Naive thymus-derived CD4-positive, alpha-beta T cell (primary cell): ENCODE measurements around the gene TENM4. TPM values are rescaled to one million over a fixed set of nuclear protein-coding genes. Genes with fewer than 3 reads are reported as not detected.

Experiments
- ATAC-seq: fragments of 150-1000 bp; cut with Tn5 transposase; 2 replicates; pipeline ENCODE4 v1.10.0; 2021; ENCODE audit warnings: mild to moderate bottlenecking, moderate library complexity
- CTCF ChIA-PET: fragments of 350-600 bp; sonication (Branson Sonifier 250); formaldehyde crosslinking; loops from one replicate; lab custom pipeline; 2021; ENCODE audit warnings: antibody characterized with exemption; lab: Charles Lee
- POLR2A ChIA-PET: fragments of 350-600 bp; sonication (Branson Sonifier 250); formaldehyde crosslinking; loops from one replicate; lab custom pipeline; 2021; ENCODE audit warnings: antibody characterized with exemption, inconsistent platforms; lab: Charles Lee
- DNase-seq, 9 donors: peaks; one replicate each; pipeline versions ENCODE4 v3.0.0 to v3.0.0-alpha.2; 2020 to 2022; ENCODE audit warnings: mixed read lengths in 1 of 9
- H3K27ac ChIP-seq: one replicate; pipeline ENCODE4 v1.7.0; 2013; ENCODE audit warnings: mild to moderate bottlenecking, low read depth, low read length, moderate library complexity
- H3K27me3 ChIP-seq, 2 donors: one replicate each; pipeline ENCODE4 v1.7.0; 2013; ENCODE audit warnings: low read length in 2 of 2, mild to moderate bottlenecking in 2 of 2, moderate library complexity in 2 of 2; ENCODE audit not compliant: control insufficient read depth in 2 of 2, insufficient read depth in 2 of 2
- H3K36me3 ChIP-seq, 3 experiments: 1 replicate in 2 of 3; 2 replicates in 1 of 3; pipeline ENCODE4 v1.7.0; 2013; ENCODE audit warnings: low read length in 3 of 3, mild to moderate bottlenecking in 3 of 3, moderate library complexity in 1 of 3; ENCODE audit not compliant: insufficient read depth in 3 of 3, control insufficient read depth in 2 of 3
- H3K4me1 ChIP-seq, 2 donors: one replicate each; pipeline ENCODE4 v1.7.0; 2013; ENCODE audit warnings: low read length in 2 of 2, mild to moderate bottlenecking in 2 of 2, moderate library complexity in 1 of 2; ENCODE audit not compliant: control insufficient read depth in 2 of 2, insufficient read depth in 2 of 2
- H3K4me3 ChIP-seq: 2 replicates; pipeline ENCODE4 v1.7.0; 2013; ENCODE audit warnings: mild to moderate bottlenecking, low read length
- H3K9me3 ChIP-seq, 3 experiments: 1 replicate in 2 of 3; 2 replicates in 1 of 3; pipeline ENCODE4 v1.7.0; 2013; ENCODE audit warnings: low read length in 3 of 3; ENCODE audit not compliant: control insufficient read depth in 2 of 3
- H3K27ac Mint-ChIP-seq, 9 donors: one replicate each; pipeline ENCODE4 v1.8.0; 2020 to 2022; ENCODE audit warnings: mixed read lengths in 9 of 9, mild to moderate bottlenecking in 8 of 9, moderate library complexity in 5 of 9, inconsistent platforms in 2 of 9
- H3K27me3 Mint-ChIP-seq, 5 donors: one replicate each; pipeline ENCODE4 v1.8.0; 2021 to 2022; ENCODE audit warnings: mixed read lengths in 5 of 5, mild to moderate bottlenecking in 1 of 5
- H3K36me3 Mint-ChIP-seq, 5 donors: one replicate each; pipeline ENCODE4 v1.8.0; 2020 to 2022; ENCODE audit warnings: mixed read lengths in 5 of 5, mild to moderate bottlenecking in 3 of 5, inconsistent platforms in 1 of 5
- H3K4me1 Mint-ChIP-seq, 7 donors: one replicate each; pipeline ENCODE4 v1.8.0; 2020 to 2022; ENCODE audit warnings: mixed read lengths in 7 of 7, mild to moderate bottlenecking in 3 of 7, inconsistent platforms in 1 of 7
- H3K4me3 Mint-ChIP-seq, 10 donors: one replicate each; pipeline ENCODE4 v1.8.0; 2020 to 2022; ENCODE audit warnings: mild to moderate bottlenecking in 10 of 10, mixed read lengths in 10 of 10, moderate library complexity in 6 of 10, inconsistent platforms in 2 of 10
- H3K9me3 Mint-ChIP-seq, 11 donors: one replicate each; pipeline ENCODE4 v1.8.0; 2020 to 2022; ENCODE audit warnings: mixed read lengths in 11 of 11, mild to moderate bottlenecking in 4 of 11, inconsistent platforms in 1 of 11, moderate library complexity in 1 of 11
- intact Hi-C, 2 donors: fragments of 100-400 bp; cut with micrococcal nuclease; formaldehyde crosslinking; loops; one replicate each; pipeline ENCODE4 v1.15.1; 2023
- polyA plus RNA-seq, 2 donors: library from polyadenylated mRNA; unstranded; fragments of 300-500 nt; fragmentation: Illumina TruSeq; gene quantifications; one replicate each; pipeline ENCODE4 v1.2.3, GENCODE V29; 2021
- total RNA-seq, 6 experiments: library from RNA in 5 of 6; stranded (reverse) in 5 of 6; gene quantifications; 1 replicate in 5 of 6; 2 replicates in 1 of 6; pipeline ENCODE4 v1.2.3 and lab custom pipeline; 2021 to 2026

TENM4 gene
- total and polyA plus RNA-seq, 7 experiments from 2014 or later, result 0.32 to 0.47 TPM; not detected in 5

- CTCF ChIA-PET, result no interaction called here
- no peak overlapping the region for H3K27ac Mint-ChIP-seq
- H3K4me1 Mint-ChIP-seq, result no peaks in the 10 kb centered on the region
Observed at GRCh38 chr11:79060081-79060953, 380.5 kb downstream of the TENM4 start.

GRCh38 chr11:79059141-79059540, 381.7 kb downstream of the TENM4 start:
- no peak for ATAC-seq
- ChIA-PET POLR2A (no interaction called here), CTCF (interaction anchor here (0.6 kb wide), 1 partner anchor 892 kb away, joined by 3 read pairs; no protein-coding TSS in a partner anchor)
- no peaks in the 10 kb centered on the region for H3K27me3 ChIP-seq
- DNase-seq, result no peak
- H3K36me3 ChIP-seq, result no peaks in the 10 kb centered on the region
- intact Hi-C loops, result no loop called here
- Mint-ChIP-seq H3K9me3 (peaks cover 0 to 6% (median 0%) of the 10 kb centered on the region in 11 donors), H3K27me3 (peaks cover 0 to 21% (median 4%) of the 10 kb centered on the region in 5 donors), H3K27ac (no peak overlapping the region), H3K4me1 (no peaks in the 10 kb centered on the region), H3K36me3 (no peaks in the 10 kb centered on the region), H3K4me3 (no peak overlapping the region)
- no peak overlapping the region for H3K4me3 ChIP-seq
- no peaks in the 10 kb centered on the region for H3K4me1 ChIP-seq
- H3K27ac ChIP-seq, result no peak overlapping the region
- H3K9me3 ChIP-seq, result no peaks in the 10 kb centered on the region

More at GRCh38 chr11:79060081-79060953, 380.5 kb downstream of the TENM4 start:
- Histone ChIP-seq H3K4me3 (no peak overlapping the region), H3K27ac (no peak overlapping the region), H3K27me3 (no peaks in the 10 kb centered on the region), H3K9me3 (no peaks in the 10 kb centered on the region), H3K36me3 (no peaks in the 10 kb centered on the region), H3K4me1 (no peaks in the 10 kb centered on the region)
- H3K36me3 Mint-ChIP-seq, result no peaks in the 10 kb centered on the region
- intact Hi-C loops, result no loop called here
- POLR2A ChIA-PET, result no interaction called here
- H3K27me3 Mint-ChIP-seq, result peaks cover 0 to 21% (median 4%) of the 10 kb centered on the region in 5 donors
- peaks cover 0 to 6% (median 0%) of the 10 kb centered on the region in 11 donors for H3K9me3 Mint-ChIP-seq
- DNase-seq (no peak), ATAC-seq (no peak)
- no peak overlapping the region for H3K4me3 Mint-ChIP-seq

GRCh38 chr11:79055856-79056631, 384.8 kb downstream of the TENM4 start:
- no peaks in the 10 kb centered on the region for H3K4me1 ChIP-seq
- peaks cover 4 to 27% (median 9%) of the 10 kb centered on the region in 5 donors for H3K27me3 Mint-ChIP-seq
- no peak overlapping the region for H3K4me3 ChIP-seq
- H3K27ac Mint-ChIP-seq, result no peak overlapping the region
- H3K4me1 Mint-ChIP-seq, result no peaks in the 10 kb centered on the region
- peaks cover 0 to 6% (median 0%) of the 10 kb centered on the region in 11 donors for H3K9me3 Mint-ChIP-seq
- no peaks in the 10 kb centered on the region for H3K9me3 ChIP-seq
- no peaks in the 10 kb centered on the region for H3K27me3 ChIP-seq
- ChIA-PET POLR2A (no interaction called here), CTCF (no interaction called here)
- H3K4me3 Mint-ChIP-seq, result no peak overlapping the region
- no peaks in the 10 kb centered on the region for H3K36me3 Mint-ChIP-seq
- DNase-seq, result no peak
- H3K27ac ChIP-seq, result no peak overlapping the region
- intact Hi-C loops, result no loop called here
- no peaks in the 10 kb centered on the region for H3K36me3 ChIP-seq
- ATAC-seq, result no peak

- DNase-seq (no peak), ATAC-seq (no peak)
- no peak overlapping the region for H3K27ac Mint-ChIP-seq
- Histone ChIP-seq H3K4me1 (no peaks in the 10 kb centered on the region), H3K27ac (no peak overlapping the region), H3K36me3 (no peaks in the 10 kb centered on the region), H3K4me3 (no peak overlapping the region), H3K9me3 (no peaks in the 10 kb centered on the region), H3K27me3 (no peaks in the 10 kb centered on the region)
- H3K4me1 Mint-ChIP-seq, result no peaks in the 10 kb centered on the region
- H3K36me3 Mint-ChIP-seq, result no peaks in the 10 kb centered on the region
- peaks cover 0 to 6% (median 0%) of the 10 kb centered on the region in 11 donors for H3K9me3 Mint-ChIP-seq
- ChIA-PET CTCF (no interaction called here), POLR2A (no interaction called here)
- H3K4me3 Mint-ChIP-seq, result no peak overlapping the region
- intact Hi-C loops, result no loop called here
- peaks cover under 1 to 27% (median 9%) of the 10 kb centered on the region in 5 donors for H3K27me3 Mint-ChIP-seq
Observed at GRCh38 chr11:79054636-79055035, 386.2 kb downstream of the TENM4 start.

- no peaks in the 10 kb centered on the region for H3K36me3 Mint-ChIP-seq
- Histone ChIP-seq H3K27me3 (no peaks in the 10 kb centered on the region), H3K27ac (no peak overlapping the region), H3K9me3 (no peaks in the 10 kb centered on the region), H3K4me3 (no peak overlapping the region), H3K4me1 (no peaks in the 10 kb centered on the region), H3K36me3 (no peaks in the 10 kb centered on the region)
- peaks cover 4 to 27% (median 9%) of the 10 kb centered on the region in 5 donors for H3K27me3 Mint-ChIP-seq
- ATAC-seq, result no peak
- intact Hi-C loops, result no loop called here
- H3K4me3 Mint-ChIP-seq, result no peak overlapping the region
- ChIA-PET CTCF (no interaction called here), POLR2A (no interaction called here)
- peaks cover 0 to 2% (median 0%) of the 10 kb centered on the region in 11 donors for H3K9me3 Mint-ChIP-seq
- no peak overlapping the region for H3K27ac Mint-ChIP-seq
- H3K4me1 Mint-ChIP-seq, result no peaks in the 10 kb centered on the region
- DNase-seq, result no peak
Observed at GRCh38 chr11:79052544-79052943, 388.3 kb downstream of the TENM4 start.

GRCh38 chr11:79050786-79051185, 390.0 kb downstream of the TENM4 start:
- peaks cover 6 to 19% (median 8%) of the 10 kb centered on the region in 5 donors for H3K27me3 Mint-ChIP-seq
- Histone ChIP-seq H3K4me1 (no peaks in the 10 kb centered on the region), H3K4me3 (no peak overlapping the region), H3K9me3 (no peaks in the 10 kb centered on the region), H3K27me3 (no peaks in the 10 kb centered on the region), H3K27ac (no peak overlapping the region), H3K36me3 (no peaks in the 10 kb centered on the region)
- no peak for DNase-seq
- ATAC-seq, result no peak
- H3K9me3 Mint-ChIP-seq, result peaks cover 0 to 2% (median 0%) of the 10 kb centered on the region in 11 donors
- H3K27ac Mint-ChIP-seq, result no peak overlapping the region
- no peak overlapping the region for H3K4me3 Mint-ChIP-seq
- no peaks in the 10 kb centered on the region for H3K36me3 Mint-ChIP-seq
- no peaks in the 10 kb centered on the region for H3K4me1 Mint-ChIP-seq
- intact Hi-C loops, result no loop called here
- ChIA-PET POLR2A (no interaction called here), CTCF (no interaction called here)
